ENCODE data around the gene EFNA4.

DNA sequence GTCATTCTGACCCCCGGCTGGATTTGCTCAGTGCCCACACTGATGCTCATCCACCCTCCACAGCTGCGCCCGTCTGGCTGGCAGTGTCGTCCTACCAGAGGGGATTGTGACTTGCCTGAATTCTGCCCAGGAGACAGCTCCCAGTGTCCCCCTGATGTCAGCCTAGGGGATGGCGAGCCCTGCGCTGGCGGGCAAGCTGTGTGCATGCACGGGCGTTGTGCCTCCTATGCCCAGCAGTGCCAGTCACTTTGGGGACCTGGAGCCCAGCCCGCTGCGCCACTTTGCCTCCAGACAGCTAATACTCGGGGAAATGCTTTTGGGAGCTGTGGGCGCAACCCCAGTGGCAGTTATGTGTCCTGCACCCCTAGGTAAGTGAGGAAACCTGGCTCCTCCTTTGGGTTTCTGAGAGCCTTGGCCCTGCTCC, 5.7 kb upstream of the EFNA4 start:
- no peak for TF ChIP-seq ZNF174 (tag by site-specific recombination; IDR thresholded peaks at IDR 0.05)
- TF ChIP-seq, protein P1, sequence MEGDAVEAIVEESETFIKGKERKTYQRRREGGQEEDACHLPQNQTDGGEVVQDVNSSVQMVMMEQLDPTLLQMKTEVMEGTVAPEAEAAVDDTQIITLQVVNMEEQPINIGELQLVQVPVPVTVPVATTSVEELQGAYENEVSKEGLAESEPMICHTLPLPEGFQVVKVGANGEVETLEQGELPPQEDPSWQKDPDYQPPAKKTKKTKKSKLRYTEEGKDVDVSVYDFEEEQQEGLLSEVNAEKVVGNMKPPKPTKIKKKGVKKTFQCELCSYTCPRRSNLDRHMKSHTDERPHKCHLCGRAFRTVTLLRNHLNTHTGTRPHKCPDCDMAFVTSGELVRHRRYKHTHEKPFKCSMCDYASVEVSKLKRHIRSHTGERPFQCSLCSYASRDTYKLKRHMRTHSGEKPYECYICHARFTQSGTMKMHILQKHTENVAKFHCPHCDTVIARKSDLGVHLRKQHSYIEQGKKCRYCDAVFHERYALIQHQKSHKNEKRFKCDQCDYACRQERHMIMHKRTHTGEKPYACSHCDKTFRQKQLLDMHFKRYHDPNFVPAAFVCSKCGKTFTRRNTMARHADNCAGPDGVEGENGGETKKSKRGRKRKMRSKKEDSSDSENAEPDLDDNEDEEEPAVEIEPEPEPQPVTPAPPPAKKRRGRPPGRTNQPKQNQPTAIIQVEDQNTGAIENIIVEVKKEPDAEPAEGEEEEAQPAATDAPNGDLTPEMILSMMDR (tag by site-specific recombination; IDR thresholded peaks at IDR 0.05): no peak
- TF ChIP-seq ZNF341 (tag by site-specific recombination; IDR thresholded peaks at IDR 0.05; ENCODE audit: low read depth): no peak
- no peak for TF ChIP-seq ZNF133 (tag by site-specific recombination; IDR thresholded peaks at IDR 0.05)
- no peak for TF ChIP-seq ZNF777 (tag by site-specific recombination; IDR thresholded peaks at IDR 0.05; ENCODE audit: borderline replicate concordance)
- TF ChIP-seq, protein P2, sequence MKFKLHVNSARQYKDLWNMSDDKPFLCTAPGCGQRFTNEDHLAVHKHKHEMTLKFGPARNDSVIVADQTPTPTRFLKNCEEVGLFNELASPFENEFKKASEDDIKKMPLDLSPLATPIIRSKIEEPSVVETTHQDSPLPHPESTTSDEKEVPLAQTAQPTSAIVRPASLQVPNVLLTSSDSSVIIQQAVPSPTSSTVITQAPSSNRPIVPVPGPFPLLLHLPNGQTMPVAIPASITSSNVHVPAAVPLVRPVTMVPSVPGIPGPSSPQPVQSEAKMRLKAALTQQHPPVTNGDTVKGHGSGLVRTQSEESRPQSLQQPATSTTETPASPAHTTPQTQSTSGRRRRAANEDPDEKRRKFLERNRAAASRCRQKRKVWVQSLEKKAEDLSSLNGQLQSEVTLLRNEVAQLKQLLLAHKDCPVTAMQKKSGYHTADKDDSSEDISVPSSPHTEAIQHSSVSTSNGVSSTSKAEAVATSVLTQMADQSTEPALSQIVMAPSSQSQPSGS (tag by site-specific recombination; IDR thresholded peaks at IDR 0.05; ENCODE audit: low read depth): no peak
- no peak for TF ChIP-seq HOXC10 (CRISPR knock-in tag; IDR thresholded peaks at IDR 0.05)
- no peak for TF ChIP-seq KLF10 (tag by site-specific recombination; IDR thresholded peaks at IDR 0.05)
- no peak for TF ChIP-seq ZNF416 (tag by site-specific recombination; IDR thresholded peaks at IDR 0.05)
- TF ChIP-seq HOXD13 (CRISPR knock-in tag; IDR thresholded peaks at IDR 0.05; ENCODE audit: borderline replicate concordance): no peak
- no peak for TF ChIP-seq ZNF302 (tag by site-specific recombination; IDR thresholded peaks at IDR 0.05; ENCODE audit: low read depth)
